Panc1 (cell line): Measurements from ENCODE around the gene ATP10A.

Source experiments
- CTCF ChIP-seq: fragments of 450-650 bp; IDR thresholded peaks from 2 replicates; pipeline ENCODE4 v1.5.1; 2017; ENCODE audit warnings: mild to moderate bottlenecking
- POLR2AphosphoS5 ChIP-seq: IDR thresholded peaks from 2 replicates; pipeline ENCODE4 v1.6.1; 2012; ENCODE audit warnings: mild to moderate bottlenecking, low read depth, low read length, moderate library complexity
- SIN3A ChIP-seq: IDR thresholded peaks from 2 replicates; pipeline ENCODE4 v1.6.1; 2012; ENCODE audit warnings: low read depth, mild to moderate bottlenecking, low read length, moderate library complexity, borderline replicate concordance; ENCODE audit not compliant: insufficient read depth
- TCF7L2 ChIP-seq: IDR thresholded peaks from 2 replicates; pipeline ENCODE4 v1.6.1; 2011; ENCODE audit warnings: mild to moderate bottlenecking, low read depth, low read length, inconsistent platforms

- TF ChIP-seq POLR2AphosphoS5 (no peak), CTCF (no peak), SIN3A (no peak), TCF7L2 (no peak)
These were observed 183.6 kb downstream of the ATP10A start for GRCh38 chr15:25679492-25679891.
